NCI-H1105 treated with DMSO at 0.1 percent for 48 hours (cell line): ENCODE measurements around the gene MACROD2.
"Not testable (repeated sequence)": the region's sequence is repeated elsewhere in the genome, so short reads cannot be mapped to it uniquely, and the experiment has no call there.

ENCODE experiments used
- DNase-seq: peaks from one replicate; lab custom pipeline; 2025; lab: John Stamatoyannopoulos, UW

The MACROD2 gene

DNA sequence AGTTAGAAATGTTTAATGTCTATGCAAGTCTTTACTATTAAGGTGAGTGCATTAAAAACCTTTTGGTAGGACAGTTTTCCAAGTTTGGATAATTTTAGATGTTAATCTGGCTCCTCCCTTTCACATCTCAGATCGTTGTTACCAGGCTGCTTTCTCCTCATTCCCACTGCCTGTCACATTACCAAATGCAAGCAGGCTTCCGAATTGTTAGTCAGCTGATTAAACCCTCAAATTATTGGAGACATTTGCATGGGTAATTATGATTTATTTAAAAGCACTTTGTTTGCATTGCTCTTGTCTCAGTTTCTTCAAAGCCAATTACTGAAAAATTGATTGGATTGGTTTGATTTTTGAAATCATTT is 1761.4 kb downstream of the MACROD2 start:
- peak; percentile 74 for DNase-seq

GRCh38 chr20:15759594-15759993 is 1764.3 kb downstream of the MACROD2 start:
- no peak for DNase-seq

GRCh38 chr20:15760001-15760621 is 1764.8 kb downstream of the MACROD2 start:
- DNase-seq = peak; percentile 6

DNA sequence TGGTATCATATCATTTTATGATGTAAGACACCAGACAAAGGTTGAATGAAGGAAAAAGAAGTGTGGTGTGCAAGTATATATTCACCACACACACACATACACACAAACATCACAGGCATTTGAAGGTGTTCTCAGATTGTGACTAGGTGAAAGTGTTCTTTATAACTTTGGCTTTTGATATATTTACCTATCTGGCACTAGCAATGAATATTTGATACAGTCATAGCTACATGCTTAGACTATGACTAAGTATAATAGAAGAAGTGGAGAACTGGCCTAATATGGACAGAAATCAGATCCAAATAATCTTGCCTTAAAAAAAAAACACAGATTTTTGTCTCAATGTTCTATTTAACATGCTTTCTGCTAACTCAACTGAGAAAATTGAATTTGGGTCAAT is 1768.0 kb downstream of the MACROD2 start:
- no peak for DNase-seq

DNA sequence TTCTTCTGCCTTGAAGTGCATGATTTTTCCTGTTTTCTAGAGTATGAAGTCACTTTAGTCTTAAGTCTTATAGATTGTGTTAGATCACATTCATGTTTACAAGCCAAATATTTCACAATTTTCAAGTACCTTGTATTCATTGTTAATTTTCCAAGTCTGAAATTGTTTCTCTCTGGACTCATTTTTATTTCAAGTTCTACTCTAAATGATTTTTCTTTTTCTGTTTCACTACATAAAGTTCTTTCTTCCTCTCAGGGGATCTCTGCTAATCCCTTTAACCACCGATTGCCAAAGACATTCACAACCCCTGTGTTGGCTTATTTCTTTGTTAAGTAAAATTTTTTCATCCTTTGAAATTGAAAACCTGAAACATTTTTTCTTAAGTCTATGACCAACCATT is 1772.3 kb downstream of the MACROD2 start:
- no peak for DNase-seq

DNA sequence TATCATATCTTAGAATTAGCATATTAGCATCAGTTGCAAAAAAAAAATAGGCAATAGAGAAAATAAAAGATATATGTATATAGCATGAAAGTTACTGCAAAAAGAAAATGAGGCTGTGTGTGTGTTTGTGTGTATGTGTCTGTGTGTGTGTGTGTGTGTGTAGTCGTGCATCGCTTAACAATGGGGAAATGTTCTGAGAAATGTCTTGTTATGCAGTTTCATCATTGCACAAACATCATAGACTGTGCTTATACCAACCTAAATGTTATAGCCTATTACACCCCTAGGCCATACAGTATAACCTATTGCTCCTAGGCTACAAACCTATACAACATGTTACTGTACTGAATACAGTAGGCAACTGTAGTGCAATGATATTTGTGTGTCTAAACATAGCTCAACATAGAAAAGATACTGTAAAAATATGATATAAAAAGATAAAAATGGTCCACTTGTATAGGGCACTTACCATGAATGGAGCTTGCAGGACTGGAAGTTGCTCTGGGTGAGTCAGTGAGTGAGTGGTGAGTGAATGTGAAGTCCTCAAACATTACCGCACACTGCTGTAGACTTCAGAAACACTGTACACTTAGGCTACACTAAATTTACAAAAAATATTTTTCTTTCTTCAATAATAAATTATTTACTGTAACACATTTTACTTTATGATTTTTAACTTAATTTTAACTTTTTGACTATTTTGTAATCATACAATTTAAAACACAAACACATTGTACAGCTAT is 1772.9 kb downstream of the MACROD2 start:
- no peak for DNase-seq

GRCh38 chr20:15772826-15773225 is 1777.5 kb downstream of the MACROD2 start:
- no peak for DNase-seq

DNA sequence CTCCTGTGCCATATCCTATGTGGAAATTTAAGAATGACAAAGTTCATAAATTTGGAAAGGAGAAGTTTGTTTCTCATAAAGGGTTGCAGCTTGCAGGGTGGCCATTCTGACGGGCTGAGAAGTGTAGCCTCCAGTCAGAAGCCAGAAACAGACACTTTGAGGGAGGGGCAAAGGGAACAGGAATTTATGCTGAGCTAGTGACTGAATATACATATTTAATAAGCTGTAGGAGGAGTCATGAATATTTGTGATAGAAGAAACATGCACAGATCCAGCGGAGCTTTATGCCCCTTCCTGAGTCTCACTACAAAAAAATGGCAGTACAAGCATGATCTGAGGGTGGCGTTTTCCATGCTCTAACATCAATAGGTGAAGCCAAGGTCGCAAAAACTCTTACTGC is 1779.6 kb downstream of the MACROD2 start:
- no peak for DNase-seq

GRCh38 chr20:15776770-15777466 is 1781.6 kb downstream of the MACROD2 start:
- DNase-seq = no peak

DNA sequence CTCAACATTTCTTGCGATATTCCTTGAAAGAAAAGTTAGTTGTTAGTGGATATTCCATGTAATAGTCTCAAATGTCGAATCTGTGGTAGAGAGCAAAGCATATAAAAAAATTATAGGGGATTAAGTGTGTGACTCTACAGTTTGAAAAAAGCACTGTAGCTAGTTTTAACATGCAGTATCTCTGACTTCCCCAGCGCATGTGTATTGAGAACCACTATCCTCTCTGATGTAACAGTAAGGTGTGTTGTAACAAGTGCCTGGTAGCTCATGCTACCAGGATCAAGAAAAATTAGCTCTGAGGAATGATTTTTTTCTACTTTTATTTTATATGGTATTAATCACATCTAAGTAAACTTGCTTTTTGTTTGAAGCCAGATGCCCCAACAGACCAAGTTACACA is 1788.7 kb downstream of the MACROD2 start:
- DNase-seq = no peak

DNA sequence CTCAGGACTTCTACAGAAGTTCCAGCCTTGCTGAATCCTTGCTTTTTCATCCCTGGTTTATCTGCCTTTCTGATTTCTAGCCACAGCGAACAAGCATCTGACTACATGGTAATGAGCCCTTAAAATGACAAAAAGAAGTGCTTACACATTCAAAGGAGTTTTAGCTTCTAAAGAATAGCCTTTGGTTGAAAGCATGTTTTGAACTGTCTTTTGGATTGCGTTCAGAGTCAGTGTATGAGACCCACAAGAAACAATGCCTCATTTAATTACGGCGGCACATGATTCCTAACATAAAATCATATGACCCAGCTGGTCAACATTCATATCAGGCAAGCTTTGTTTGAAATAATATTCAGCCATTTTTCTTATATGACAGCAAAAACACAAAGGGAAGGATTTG is 1793.8 kb downstream of the MACROD2 start:
- DNase-seq = no peak

- DNase-seq = no peak
Observed at GRCh38 chr20:15792855-15793254, 1797.5 kb downstream of the MACROD2 start.

GRCh38 chr20:15794409-15794808 is 1799.1 kb downstream of the MACROD2 start:
- DNase-seq = no peak

DNA sequence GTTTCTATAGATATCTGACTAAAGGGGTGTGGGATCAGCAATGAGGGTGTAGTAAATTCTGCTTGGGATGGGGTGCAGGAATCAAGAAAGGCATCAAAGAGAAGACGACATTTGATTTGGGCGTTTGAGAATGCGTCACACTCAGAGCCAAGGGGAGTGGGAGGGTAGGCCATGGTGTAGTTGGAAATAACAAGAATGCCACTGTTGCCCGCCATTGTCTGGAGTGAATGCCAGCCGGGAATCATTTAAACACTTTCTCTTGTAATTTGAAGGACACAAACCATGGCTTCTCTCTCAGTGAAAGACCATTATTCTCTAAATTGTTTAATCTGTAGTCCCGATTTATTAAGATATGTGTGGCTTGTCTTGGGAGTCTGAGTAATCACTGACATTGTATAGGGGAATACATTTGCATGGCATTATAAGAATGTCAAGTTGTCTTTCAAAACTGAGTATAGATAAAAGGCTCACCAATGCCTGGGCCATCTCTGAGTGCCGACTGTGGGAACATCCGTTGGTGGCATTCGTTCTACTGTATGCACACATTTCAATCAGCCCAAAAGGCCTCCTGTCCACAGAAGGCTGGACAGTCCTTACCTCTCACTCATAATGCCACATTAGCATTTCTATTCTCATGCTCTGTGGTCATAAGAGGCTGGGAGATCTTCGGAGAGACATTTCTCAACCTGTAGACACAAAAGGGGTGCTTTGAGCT is 1800.1 kb downstream of the MACROD2 start:
- DNase-seq = no peak

GRCh38 chr20:15799871-15800270 is 1804.6 kb downstream of the MACROD2 start:
- DNase-seq = no peak

GRCh38 chr20:15802020-15802419 is 1806.7 kb downstream of the MACROD2 start:
- no peak for DNase-seq

GRCh38 chr20:15805154-15805553 is 1809.8 kb downstream of the MACROD2 start:
- DNase-seq = no peak

GRCh38 chr20:15806105-15806504 is 1810.8 kb downstream of the MACROD2 start:
- no peak for DNase-seq

DNA sequence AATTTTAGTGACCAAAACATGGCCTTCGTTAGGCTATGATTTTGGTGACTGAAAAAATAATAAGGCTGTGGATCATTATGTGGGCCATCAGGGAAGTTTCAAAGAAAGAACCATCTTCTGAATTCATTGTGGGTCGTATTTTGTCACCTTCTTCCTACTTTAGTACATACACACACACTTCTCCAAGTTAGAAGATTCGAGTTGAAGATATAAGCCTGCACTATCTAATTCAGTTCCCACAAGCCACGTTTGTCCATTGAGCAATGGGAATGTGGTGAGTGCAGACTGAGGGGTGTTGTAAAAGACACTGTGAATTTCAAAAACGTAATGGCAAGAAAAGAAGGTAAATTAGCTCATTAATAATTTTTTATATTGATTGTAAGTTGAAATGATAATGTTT is 1812.0 kb downstream of the MACROD2 start:
- no peak for DNase-seq

DNA sequence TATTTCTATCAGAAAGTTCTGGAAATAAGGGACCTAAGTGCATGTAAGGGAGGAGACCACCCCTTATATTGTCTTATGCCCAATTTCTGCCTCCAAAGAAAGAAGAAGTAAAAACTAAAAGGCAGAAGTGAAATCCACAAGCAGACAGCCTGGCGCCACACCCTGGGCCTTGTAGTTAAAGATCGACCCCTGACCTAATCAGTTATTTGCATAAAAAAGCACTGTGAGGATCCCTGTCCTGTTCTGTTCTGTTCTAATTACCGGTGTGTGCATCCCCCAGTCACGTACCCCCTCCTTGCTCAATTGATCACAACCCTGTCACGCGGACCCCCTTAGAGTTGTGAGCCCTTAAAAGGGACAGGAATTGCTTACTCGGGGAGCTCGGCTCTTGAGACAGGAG is 1812.5 kb downstream of the MACROD2 start:
- DNase-seq = not testable (repeated sequence)

DNA sequence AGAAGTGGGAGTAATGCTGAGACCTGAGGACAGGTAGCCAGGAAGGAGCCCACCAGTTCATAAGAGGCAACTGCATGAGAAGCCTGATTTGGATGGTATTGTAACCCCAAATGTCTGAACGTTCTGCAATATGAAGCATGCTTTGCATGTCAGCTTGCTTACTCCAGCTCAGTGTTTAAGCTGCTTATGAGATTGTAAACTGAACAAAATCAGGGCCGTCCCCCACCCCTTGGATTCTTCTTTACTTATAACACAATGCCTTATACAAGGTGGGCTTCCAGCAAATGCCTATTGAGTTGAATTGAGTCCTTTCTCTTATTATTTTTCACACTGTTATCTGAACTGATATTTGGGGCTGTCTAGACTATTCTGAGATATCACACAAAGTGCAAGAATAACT is 1816.6 kb downstream of the MACROD2 start:
- no peak for DNase-seq

DNA sequence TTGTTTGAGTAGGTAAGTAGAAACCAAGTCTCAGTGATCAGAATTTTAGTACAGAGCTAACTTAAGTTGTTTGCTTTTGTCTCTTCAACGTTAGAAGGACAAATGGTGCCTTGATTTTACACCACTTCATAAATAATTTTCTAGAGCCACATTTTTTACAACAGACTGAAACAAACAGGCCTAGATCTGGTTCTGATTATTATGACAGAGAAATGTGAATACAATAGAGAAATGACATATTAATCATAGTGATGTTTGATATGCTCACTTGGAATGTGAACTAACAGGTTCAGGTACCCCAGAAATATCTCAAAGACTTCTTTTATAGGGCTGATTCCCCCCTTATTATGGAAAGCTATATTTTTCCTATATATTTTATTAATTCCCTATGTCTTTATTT is 1817.4 kb downstream of the MACROD2 start:
- no peak for DNase-seq

DNA sequence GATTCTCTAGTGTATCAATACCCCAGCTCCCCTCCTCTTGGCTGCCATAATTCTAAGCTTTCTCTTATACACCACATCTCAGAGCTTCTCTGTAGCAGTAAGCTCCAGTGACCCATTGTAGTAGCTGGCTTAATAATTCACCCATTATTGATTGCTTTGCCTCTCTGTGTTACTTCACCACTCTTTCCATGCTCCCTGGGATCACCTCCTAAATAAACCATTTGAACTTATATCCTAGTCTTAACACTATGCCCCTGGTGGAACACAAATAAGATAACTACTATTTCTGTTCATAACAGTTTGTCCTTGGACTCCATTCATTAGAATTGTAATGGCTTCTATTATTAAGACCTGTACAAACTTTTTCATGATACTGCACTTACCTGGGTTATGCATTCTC is 1819.0 kb downstream of the MACROD2 start:
- no peak for DNase-seq
